Stimulated activated naive CD8-positive, alpha-beta T cell treated with anti-CD3 and anti-CD28 coated beads, Interleukin-15, Interleukin-2, amounts not matched to agents 100 U/mL and 50 U/mL, for 24 hours (primary cell): ENCODE results near the gene MTOR.

ENCODE experiments used
- ATAC-seq: fragments of 150-1000 bp; cut with Tn5 transposase; one replicate; pipeline ENCODE4 v1.10.0; 2021
- DNase-seq: peaks from one replicate; pipeline ENCODE4 v3.0.0; 2021

The MTOR gene

GRCh38 chr1:11061652-11062365 is 200.5 kb downstream of the MTOR start:
- ATAC-seq (no peak), DNase-seq (no peak)

DNA sequence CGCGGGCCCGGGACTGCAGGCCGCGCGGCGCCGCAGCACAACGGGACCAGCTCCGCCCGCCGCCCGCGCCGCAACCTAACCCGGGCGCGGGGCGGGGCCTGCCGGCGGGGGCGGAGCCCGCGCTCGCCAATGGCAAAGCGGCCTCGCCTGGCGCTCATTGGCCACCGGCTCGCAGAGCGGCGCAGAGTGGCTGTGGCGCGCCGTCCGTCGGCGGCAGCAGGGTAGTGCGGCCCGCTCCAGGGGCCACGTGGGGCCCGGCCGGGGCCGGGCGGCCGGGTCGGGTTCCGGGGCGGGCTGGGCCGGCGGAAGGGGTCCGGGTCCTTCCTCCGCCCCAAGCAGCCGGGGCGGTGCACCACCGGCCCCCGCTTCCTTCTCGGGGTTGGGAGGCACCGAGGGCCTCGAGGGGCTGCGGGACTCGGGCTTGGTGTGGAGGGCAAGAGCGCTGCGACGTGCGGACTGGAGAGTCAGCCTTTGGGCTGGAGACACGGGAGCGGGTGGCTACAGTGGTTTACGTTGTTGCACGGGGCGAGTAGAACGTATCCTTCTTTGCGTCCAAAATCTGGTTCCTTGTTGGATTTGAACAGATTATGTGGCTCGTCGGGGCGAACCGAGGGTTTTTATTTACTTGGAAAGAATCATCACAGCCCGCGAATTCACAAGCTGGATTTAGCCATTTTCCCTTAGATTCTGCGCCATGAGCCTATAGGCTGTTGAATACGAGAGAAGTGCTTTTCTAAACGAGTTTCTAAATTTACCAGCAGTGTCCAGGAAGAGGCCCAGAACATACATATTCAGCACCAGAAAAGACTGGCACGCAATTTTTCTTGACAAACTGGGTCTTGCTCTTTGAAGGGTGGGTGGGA is 202.2 kb downstream of the MTOR start, which contains the start of gene SRM:
TSS of gene SRM (minus strand) at position 51 of the 863 bp plus-strand sequence. CDS start 75 bp downstream, outside the sequence.
- DNase-seq, result peak; percentile 93
- peak; percentile 96 for ATAC-seq

DNA sequence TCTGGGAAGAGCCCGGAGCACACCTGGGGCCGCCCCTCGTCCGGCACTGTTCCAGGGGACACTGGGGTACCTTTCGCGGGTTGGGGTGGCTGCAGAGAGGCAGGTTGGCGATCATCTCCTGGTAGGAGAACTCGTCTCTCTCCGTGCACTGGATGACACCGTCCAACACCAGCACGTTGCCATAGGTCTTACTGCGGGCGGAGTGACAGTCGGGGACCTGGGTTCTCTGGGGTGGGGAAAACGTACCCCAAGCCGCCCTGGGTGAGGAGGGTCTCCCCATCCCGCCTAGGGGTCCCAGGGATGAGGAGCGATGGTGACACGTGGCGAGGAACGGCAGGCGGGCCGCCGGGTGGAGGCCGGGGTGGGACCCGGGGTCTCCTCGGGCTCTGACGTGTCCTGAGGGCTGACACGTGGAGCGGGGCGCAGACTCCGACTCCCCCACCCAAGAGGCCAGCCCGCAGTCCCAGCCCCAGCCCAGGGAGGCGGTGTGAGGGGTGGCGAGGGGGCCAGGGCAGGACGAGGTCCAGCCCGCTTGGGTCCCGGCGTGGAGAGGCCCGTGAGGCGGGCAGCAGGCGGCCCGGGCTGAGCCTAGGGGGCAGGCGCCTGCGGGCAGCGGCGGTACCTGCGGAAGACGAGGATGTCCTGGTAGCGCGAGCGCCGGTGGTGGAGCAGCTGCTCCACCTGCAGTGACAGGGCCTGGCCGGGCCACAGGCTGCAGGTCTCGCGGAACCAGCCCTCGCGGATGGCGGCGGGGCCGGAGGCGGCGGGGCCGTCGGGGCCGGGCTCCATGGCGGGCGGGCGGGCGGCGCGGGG is 203.0 kb downstream of the MTOR start:
- DNase-seq (no peak), ATAC-seq (peak; percentile 1)

DNA sequence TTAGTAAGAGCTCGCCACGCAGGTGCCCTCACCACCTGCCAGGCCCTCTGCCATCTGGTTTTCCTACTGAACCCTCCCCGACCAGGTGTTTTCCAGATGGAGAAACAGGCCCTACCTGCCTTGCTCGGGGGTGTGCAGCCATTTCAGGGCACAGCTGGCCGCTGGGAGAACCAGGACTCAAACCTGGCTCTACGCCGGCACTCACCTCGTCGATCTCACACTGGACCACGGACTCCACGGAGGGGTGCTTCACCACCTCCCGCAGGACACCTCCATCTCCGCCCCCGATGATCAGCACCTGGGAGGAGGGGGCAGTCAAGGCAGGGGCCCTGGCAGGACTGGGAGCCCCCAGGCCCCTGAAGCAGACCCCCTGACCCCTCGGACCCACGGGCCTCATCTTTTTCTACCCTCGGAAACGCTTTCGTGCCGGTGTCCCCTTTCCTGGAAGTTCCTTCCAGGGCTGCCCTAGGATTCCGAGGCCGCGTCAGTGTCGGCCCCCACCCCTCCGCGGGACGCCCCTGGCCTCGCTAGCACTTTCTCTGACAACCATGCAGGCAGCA is 203.7 kb downstream of the MTOR start:
- DNase-seq (no peak), ATAC-seq (no peak)

- no peak for DNase-seq
Observed at GRCh38 chr1:11058026-11058425, 204.3 kb downstream of the MTOR start.

GRCh38 chr1:11057477-11057876 is 204.9 kb downstream of the MTOR start:
- ATAC-seq, result no peak
- DNase-seq, result no peak

More at GRCh38 chr1:11058026-11058425, 204.3 kb downstream of the MTOR start:
- ATAC-seq, result no peak
